Loucy (cell line): Measurements from ENCODE around the gene MRPS35.

ENCODE experiments used
- CTCF ChIP-seq: fragments of 200-600 bp; sonication (generic); conservative IDR thresholded peaks from 2 replicates; pipeline ENCODE4 v1.5.1; 2014; ENCODE audit warnings: mild to moderate bottlenecking, antibody characterized with exemption, low read length
- EZH2phosphoT487 ChIP-seq: fragments of 200-600 bp; IDR thresholded peaks from 2 replicates; pipeline ENCODE4 v1.6.1; 2018; ENCODE audit warnings: antibody characterized with exemption, mild to moderate bottlenecking, moderate library complexity, borderline replicate concordance

GRCh38 chr12:27711967-27712366 lies 1.3 kb downstream of the MRPS35 start:
- no peak for TF ChIP-seq CTCF
- no peak for TF ChIP-seq EZH2phosphoT487
